K562 (cell line): ENCODE results near the gene HPCAL1. TPM values are rescaled to one million over a fixed set of nuclear protein-coding genes. Genes with fewer than 3 reads are reported as not detected.
A peak's percentile ranks its signal among the peaks of the same experiment; 100 is the strongest.

Source experiments
- ARNT ChIP-seq, 2 experiments: fragments of 450-650 bp; IDR thresholded peaks; 2 replicates each; pipeline ENCODE4 v1.6.1; 2016; ENCODE audit warnings: mild to moderate bottlenecking in 1 of 2
- CEBPG ChIP-seq, 3 experiments: fragments of 200-800 bp in 1 of 3; sonication (Bioruptor generic) in 1 of 3; sonication (generic) in 1 of 3; formaldehyde crosslinking in 1 of 3; IDR thresholded peaks in 2 of 3; conservative IDR thresholded peaks in 1 of 3; 2 replicates each; pipeline versions ENCODE4 v1.6.1 to v1.8.0; 2016 to 2022; ENCODE audit warnings: missing compliant biosample characterization in 2 of 3, missing genetic modification characterization in 2 of 3, mild to moderate bottlenecking in 1 of 3, missing genetic modification reagents in 1 of 3
- DPF2 ChIP-seq: fragments of 450-650 bp; IDR thresholded peaks from 2 replicates; pipeline ENCODE4 v1.6.1; 2016
- E2F5 ChIP-seq: sonication (generic); formaldehyde crosslinking; IDR thresholded peaks from 2 replicates; pipeline ENCODE4 v1.8.0; 2022; ENCODE audit warnings: mild to moderate bottlenecking, missing genetic modification reagents
- FUS ChIP-seq: fragments of 200-400 bp; formaldehyde crosslinking; optimal IDR thresholded peaks from 2 replicates; pipeline ENCODE3; 2017; ENCODE audit warnings: low read depth, low read length
- HDAC6 ChIP-seq: IDR thresholded peaks from 2 replicates; pipeline ENCODE4 v1.6.1; 2012; ENCODE audit warnings: low read depth, mild to moderate bottlenecking, control low read depth, inconsistent platforms, low read length, moderate library complexity
- HNRNPH1 ChIP-seq: fragments of 200-400 bp; formaldehyde crosslinking; optimal IDR thresholded peaks from 2 replicates; pipeline ENCODE3; 2017; ENCODE audit warnings: low read depth, mild to moderate bottlenecking, low read length, moderate library complexity
- NEUROD1 ChIP-seq: fragments of 150-350 bp; IDR thresholded peaks from 2 replicates; pipeline ENCODE4 v1.6.1; 2014; ENCODE audit warnings: borderline replicate concordance, low read length, low read depth; ENCODE audit not compliant: partially characterized antibody
- NR1H2 ChIP-seq: sonication (generic); formaldehyde crosslinking; IDR thresholded peaks from 2 replicates; pipeline ENCODE4 v1.4.0; 2020; ENCODE audit warnings: mild to moderate bottlenecking, missing genetic modification reagents
- NR2C2 ChIP-seq, 2 experiments: fragments of 200-800 bp in 1 of 2; sonication (Bioruptor generic) in 1 of 2; sonication (generic) in 1 of 2; formaldehyde crosslinking in 1 of 2; IDR thresholded peaks; 2 replicates each; pipeline versions ENCODE4 v1.6.1 to v1.8.0; 2016 to 2022; ENCODE audit warnings: mild to moderate bottlenecking in 1 of 2, missing compliant biosample characterization in 1 of 2, missing genetic modification characterization in 1 of 2, missing genetic modification reagents in 1 of 2
- PKNOX1 ChIP-seq: fragments of 450-650 bp; IDR thresholded peaks from 2 replicates; pipeline ENCODE4 v1.6.1; 2016
- SRF ChIP-seq, 2 experiments: fragments of 250-450, 450-650 bp in 1 of 2; sonication (Bioruptor Pico) in 1 of 2; sonication (generic) in 1 of 2; formaldehyde crosslinking; IDR thresholded peaks; 2 replicates each; pipeline versions ENCODE4 v1.5.0 to v1.5.1; 2020 to 2022; ENCODE audit warnings: mild to moderate bottlenecking in 1 of 2, missing genetic modification reagents in 1 of 2
- SRSF7 ChIP-seq: fragments of 200-400 bp; formaldehyde crosslinking; optimal IDR thresholded peaks from 2 replicates; pipeline ENCODE3; 2017; ENCODE audit warnings: mild to moderate bottlenecking, low read depth, low read length
- STAT6 ChIP-seq: sonication (generic); formaldehyde crosslinking; IDR thresholded peaks from 2 replicates; pipeline ENCODE4 v1.8.1; 2023; ENCODE audit warnings: mild to moderate bottlenecking, missing genetic modification reagents
- TCFL5 ChIP-seq: fragments of 250-450 bp; sonication (Bioruptor Pico); conservative IDR thresholded peaks from 2 replicates; pipeline ENCODE4 v1.6.1; 2021; ENCODE audit warnings: mild to moderate bottlenecking, moderate library complexity, matching md5 sums
- ZBTB17 ChIP-seq: fragments of 450-650 bp; formaldehyde crosslinking; IDR thresholded peaks from 2 replicates; pipeline ENCODE4 v1.4.0; 2020; ENCODE audit warnings: mild to moderate bottlenecking
- ZFP91 ChIP-seq: sonication (generic); formaldehyde crosslinking; IDR thresholded peaks from 2 replicates; pipeline ENCODE4 v1.8.0; 2022; ENCODE audit warnings: mild to moderate bottlenecking, missing genetic modification reagents
- ZNF143 ChIP-seq: sonication (generic); formaldehyde crosslinking; IDR thresholded peaks from 2 replicates; pipeline ENCODE4 v1.9.0; 2022; ENCODE audit warnings: mild to moderate bottlenecking, missing genetic modification reagents
- ZSCAN32 ChIP-seq: fragments of 450-650 bp; formaldehyde crosslinking; IDR thresholded peaks from 2 replicates; pipeline ENCODE4 v1.4.0; 2020; ENCODE audit warnings: mild to moderate bottlenecking, moderate library complexity
- polyA plus RNA-seq, 8 experiments: library from polyadenylated mRNA; depleted of rRNA in 4 of 8; stranded (reverse) in 5 of 8; unstranded in 3 of 8; fragments of >200 nt; fragmentation: Nextera tagmentation in 2 of 8; fragmentation: Illumina TruSeq in 1 of 8; extraction: Ambion mirVana in 2 of 8; extraction: Trizol in 1 of 8; gene quantifications; 2 replicates each; pipeline versions ENCODE4 v1.2.1 to v1.2.3, GENCODE V29; 2011 to 2014; ENCODE audit warnings: inconsistent platforms in 1 of 8, missing spikeins in 1 of 8
- total RNA-seq, 7 experiments: library from RNA; depleted of rRNA in 6 of 7; stranded (reverse); fragments of >200 nt in 6 of 7; fragmentation: Illumina TruSeq in 2 of 7; extraction: Trizol in 2 of 7; gene quantifications; 2 replicates each; pipeline versions ENCODE4 v1.2.1 to v1.2.3, GENCODE V29; 2011 to 2021; ENCODE audit warnings: low replicate concordance in 1 of 7

Gene HPCAL1
- total and polyA plus RNA-seq, 9 of the 15 experiments (the other 6 are each of a cell fraction or from before 2014, with no cell fraction given) = 2.7 to 65.5 (median 23.9) TPM

- TF ChIP-seq SRF (CRISPR knock-in tag; IDR thresholded peaks at IDR 0.05) (peak in 1 of 2 experiments; percentile 72; a peak in 1 of 4 replicates), FUS (no peak), HNRNPH1 (no peak), ZBTB17 (CRISPR knock-in tag) (no peak), NEUROD1 (peak; percentile 51), NR1H2 (CRISPR knock-in tag) (no peak), DPF2 (peak; percentile 90), ZSCAN32 (CRISPR knock-in tag) (no peak), TCFL5 (no peak), E2F5 (CRISPR knock-in tag) (no peak), CEBPG (CRISPR knock-in tag; IDR thresholded peaks at IDR 0.05) (peak; percentile 75; the same call in 1 of the 2 replicates), CEBPG (tag; conservative IDR thresholded peaks at IDR 0.05 in 1 of 2, IDR thresholded peaks at IDR 0.05 in 1 of 2) (no peak), STAT6 (CRISPR knock-in tag) (no peak), HDAC6 (no peak), ZNF143 (no peak), ZFP91 (no peak), NR2C2 (CRISPR knock-in tag; IDR thresholded peaks at IDR 0.05) (no peak), NR2C2 (tag; IDR thresholded peaks at IDR 0.05) (peak; percentile 54; the same call in 1 of the 2 replicates), SRSF7 (no peak), ARNT (IDR thresholded peaks at IDR 0.05) (no peak), PKNOX1 (no peak)
Observed at GRCh38 chr2:10283106-10284062, 19.3 kb upstream of the HPCAL1 start (continued).
